HG02678 (cell line): ENCODE data around the gene USF2.

Experiments
- ATAC-seq: cut with Tn5 transposase; IDR thresholded peaks from one replicate; pipeline ENCODE4 v1.9.1; 2021; ENCODE audit warnings: mild to moderate bottlenecking, moderate library complexity; ENCODE audit not compliant: unreplicated experiment

The USF2 gene

DNA sequence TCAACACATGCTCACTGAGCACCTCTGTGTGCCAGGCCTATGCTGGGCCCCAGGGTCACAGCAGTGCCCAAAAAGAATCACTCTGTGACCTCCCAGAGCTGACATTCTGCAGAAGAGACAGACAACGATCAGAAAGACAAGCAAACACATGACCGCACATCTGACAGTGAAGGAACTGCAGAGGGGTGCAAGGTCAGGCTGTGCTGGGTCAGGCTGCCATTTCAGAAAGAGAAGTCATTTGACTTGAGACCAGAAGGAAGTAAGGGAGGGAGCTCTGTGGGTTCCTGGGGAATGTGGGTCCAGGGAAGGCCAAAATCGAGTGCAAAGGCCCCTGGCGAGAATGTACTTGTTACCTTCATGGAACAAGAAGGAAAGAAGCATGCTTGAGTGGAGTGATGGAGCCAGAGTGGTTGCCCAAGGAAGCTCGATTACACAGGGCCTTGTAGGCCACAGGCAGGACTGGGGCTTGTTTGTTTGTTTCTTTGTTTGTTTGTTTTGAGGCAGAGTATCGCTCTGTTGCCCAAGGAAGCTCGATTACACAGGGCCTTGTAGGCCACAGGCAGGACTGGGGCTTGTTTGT is 48.8 kb downstream of the USF2 start:
- ATAC-seq = no peak

DNA sequence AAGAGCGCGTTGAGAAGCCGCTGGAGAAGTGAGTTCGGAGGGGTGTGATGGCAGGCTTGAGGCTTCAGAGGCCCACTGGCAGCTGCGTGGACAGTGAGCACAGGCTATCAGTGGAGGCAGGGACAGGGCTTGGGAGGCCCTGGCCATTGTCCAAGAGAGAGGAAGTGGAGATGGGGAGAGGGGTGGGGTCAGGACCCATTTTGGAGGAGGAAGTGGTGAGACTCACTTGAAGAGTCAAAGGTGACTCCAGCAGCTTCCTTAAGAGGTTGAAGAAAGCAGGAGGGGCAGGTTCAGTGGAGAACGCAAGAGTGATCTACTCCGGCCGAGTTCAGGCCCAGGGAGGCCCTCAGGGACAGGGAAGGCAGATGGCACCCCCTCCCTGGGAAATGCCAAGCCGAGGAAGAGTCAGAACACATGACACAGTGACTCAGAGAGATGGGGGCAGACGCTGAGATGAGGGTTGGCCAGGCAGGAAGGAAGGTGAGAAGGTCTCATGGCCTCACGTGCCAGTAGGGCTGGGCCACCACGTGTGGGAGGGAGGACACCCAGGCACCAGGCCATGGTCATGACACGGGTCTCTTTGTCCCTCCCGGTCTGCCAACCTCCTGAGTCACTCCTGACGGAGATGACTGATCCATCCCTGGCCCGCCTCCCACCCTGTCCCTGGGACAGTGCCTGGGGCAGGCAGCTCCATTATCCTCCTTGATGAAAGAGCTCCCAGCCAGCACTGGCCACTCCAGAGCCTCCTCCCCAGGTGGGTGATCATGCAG is 50.1 kb downstream of the USF2 start:
- no peak for ATAC-seq

DNA sequence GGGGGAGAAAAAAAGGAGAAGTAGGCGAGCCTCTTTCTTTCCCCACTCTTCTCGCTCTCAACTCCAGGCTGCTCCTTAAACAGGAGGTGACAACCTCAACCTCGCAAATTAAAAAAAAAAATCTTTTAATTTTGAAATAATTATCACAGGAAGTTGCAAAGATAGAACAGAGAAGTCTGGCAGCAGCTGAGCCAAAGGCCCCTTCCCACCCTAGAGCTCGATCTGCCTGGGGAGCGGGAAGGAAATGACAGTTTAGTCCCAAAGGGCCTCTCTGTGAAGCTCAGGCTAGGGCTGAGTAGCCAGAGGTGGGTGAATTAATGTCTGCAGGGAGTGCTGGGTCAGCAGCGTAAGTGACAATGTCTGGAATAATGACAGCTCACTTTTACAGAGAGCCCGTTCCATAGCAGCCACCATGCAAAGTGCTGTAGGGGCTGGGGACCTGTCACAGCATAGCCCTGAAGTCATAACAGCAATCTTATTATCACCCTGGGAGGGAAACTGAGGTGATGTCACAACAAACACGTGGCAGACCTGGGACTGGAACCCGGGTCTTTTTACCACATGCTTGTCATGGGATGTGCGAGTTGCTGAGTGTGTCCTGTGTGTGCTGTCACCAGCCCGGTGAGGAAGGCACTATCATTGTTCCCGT is 51.4 kb downstream of the USF2 start:
- no peak for ATAC-seq

DNA sequence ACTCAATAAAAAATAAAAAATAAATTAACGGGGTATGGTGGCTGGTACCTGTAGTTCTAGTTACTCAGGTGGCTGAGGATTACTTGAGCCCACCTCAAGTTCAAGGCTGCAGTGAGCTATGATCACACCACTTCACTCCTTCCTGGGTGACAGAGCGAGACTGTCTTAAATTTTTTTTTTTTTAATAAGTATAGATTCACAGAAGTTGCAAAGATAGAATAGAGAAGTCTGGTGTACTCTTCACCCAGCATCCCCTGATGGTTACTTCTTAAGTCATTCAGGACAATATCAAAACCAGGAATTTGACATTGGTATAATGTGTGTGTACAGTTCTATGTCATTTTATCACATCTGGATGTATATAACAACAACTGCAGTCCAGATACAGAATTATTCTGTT is 52.5 kb downstream of the USF2 start:
- ATAC-seq = no peak

DNA sequence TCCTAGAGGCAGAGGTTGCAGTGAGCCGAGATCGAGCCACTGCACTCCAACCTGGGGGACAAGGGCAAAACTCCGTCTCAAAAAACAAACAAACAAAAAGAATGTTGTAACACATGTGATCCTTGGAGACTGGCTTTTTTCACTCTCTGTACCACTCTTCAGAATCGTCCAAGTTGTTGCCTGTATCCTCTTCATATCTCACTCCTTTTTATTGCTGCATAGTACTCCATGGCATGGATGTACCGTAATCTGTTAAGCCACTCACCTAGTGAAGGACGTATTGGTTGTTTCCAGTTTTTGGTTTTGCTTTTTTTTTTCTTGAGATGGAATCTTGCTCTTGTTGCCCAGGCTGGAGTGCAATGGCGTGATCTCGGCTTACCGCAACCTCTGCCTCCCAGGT is 53.3 kb downstream of the USF2 start:
- no peak for ATAC-seq

DNA sequence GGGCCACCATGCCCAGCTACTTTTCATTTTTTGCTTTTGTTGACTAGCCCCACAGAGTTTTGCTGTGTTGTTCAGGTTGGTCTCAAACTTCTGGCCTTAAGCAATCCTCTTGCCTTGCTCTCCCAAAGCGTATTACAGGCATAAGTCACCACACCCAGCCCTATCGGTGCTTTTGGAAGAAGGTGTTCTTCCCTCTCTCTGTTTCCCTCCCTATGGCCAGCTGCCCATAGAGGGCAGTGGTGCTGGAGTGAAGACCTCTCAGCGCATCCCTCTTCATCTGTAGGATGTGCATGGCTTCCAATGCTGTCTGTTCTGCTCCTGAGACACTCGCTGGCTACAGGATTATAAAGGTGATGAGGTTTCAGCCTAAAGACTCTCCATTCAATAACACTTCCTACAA is 58.9 kb downstream of the USF2 start:
- ATAC-seq = no peak

DNA sequence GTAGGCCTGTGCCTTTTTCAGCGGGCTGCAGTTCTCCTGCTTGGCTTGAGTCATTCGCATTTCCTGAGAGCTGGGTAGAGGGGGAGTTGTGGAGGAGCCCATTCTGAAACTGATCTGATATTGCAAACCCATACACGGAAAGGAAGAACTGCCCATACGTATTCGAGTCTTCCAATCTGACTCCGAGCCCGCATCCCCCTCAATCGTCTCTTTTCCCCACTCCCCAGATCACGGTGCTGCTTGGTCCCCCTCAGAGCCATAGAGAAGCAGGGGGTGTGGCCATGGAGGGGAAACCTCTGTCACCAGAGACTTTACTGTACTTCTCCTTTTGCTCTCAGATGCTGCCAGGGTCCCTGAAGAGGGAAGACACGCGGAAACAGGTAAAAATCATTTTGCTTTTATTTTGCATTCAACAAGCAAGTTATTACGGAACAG is 60.1 kb downstream of the USF2 start, which contains the start of gene CD22:
Gene CD22 (plus strand): TSS at position 337 of the 435 bp plus-strand sequence. CDS start 2,854 bp downstream, outside the sequence.
- ATAC-seq = no peak

DNA sequence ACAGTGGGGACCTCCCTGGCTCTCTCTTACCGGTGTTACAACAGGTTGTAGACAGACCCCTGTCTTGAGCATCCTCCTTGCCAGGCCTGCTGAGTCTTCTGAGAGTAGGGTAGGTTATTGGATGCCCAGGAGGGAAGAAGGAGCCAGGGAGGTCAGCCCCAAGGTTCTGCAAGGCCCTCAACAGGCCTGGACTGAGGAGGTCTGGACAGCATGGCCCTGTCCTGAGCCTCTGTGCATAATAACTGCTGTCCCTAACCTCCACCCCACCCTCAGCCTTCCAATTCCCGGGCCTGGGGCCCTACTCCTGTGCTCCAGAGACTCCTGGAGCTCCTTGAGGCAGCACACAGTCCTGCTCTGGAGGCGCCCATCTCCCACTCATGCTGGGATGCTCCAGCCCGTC is 60.6 kb downstream of the USF2 start:
- no peak for ATAC-seq
